Heart left ventricle (tissue), 13 donors: ENCODE data around the gene A2ML1.

Source experiments
- CTCF ChIP-seq, 12 donors: fragments of 200-600 bp; sonication (generic) in 4 of 12; IDR thresholded peaks; one replicate each; pipeline versions ENCODE4 v1.5.0 to v1.8.0; 2018 to 2022; ENCODE audit warnings: antibody characterized with exemption in 12 of 12, mild to moderate bottlenecking in 5 of 12
- POLR2A ChIP-seq, 2 donors: fragments of 450-650 bp; IDR thresholded peaks; one replicate each; pipeline ENCODE4 v1.6.1; 2017; ENCODE audit warnings: antibody characterized with exemption in 2 of 2, mild to moderate bottlenecking in 2 of 2, moderate library complexity in 2 of 2
- donor health status: ischemic (EF 13 %, LVEDD 7.1; RV severe dilation, severe dysfunction).
- donor health status: DM: no; HTN: yes; CAD: no.
- donor health status: DM: no; HTN: no; CAD: no.
- donor health status: ischemic (EF 25% LVEDD 6.9; RV normal size, moderate dysfunction).
- donor health status: ischemic (EF 25% LVEDD 5.7; RV mildly dilated, moderate dysfunction).
- donor health status: ischemic (EF 35%, LVEDD 5.7; RV mildly dilated, moderate dysfunction).
- donor health status: nonischemic (EF 11% LVEDD 7.7; RV severe dilation, severe dysfunction).
- donor health status: DM: yes; HTN: yes; CAD: no.
- donor health status: PGD.
- donor health status: ischemic (EF 29% LVEDD 5.4; RV normal size, mild dysfunction).
- donor health status: nonischemic (EF 23%, LVEDD 6.1; RV moderate dilation, normal function).

- no peak for TF ChIP-seq POLR2A (IDR thresholded peaks at IDR 0.05)
- TF ChIP-seq CTCF (IDR thresholded peaks at IDR 0.05) = no peak
These were observed 14.9 kb downstream of the A2ML1 start for GRCh38 chr12:8837291-8837690.
